Common myeloid progenitor, CD34-positive (primary cell): ENCODE results near the gene HNRNPH3.
A peak's percentile ranks its signal among the peaks of the same experiment; 100 is the strongest.

Experiments used
- CTCF ChIA-PET: fragments of 350-600 bp; sonication (Branson Sonifier 250); formaldehyde crosslinking; loops from one replicate; lab custom pipeline; 2021; ENCODE audit warnings: antibody characterized with exemption; lab: Charles Lee
- POLR2A ChIA-PET: fragments of 350-600 bp; sonication (Branson Sonifier 250); formaldehyde crosslinking; loops from one replicate; lab custom pipeline; 2021; ENCODE audit warnings: antibody characterized with exemption; lab: Charles Lee
- DNase-seq, 3 donors: peaks; one replicate each; pipeline versions ENCODE4 v3.0.0 to v3.0.0-alpha.2; 2013
- H3K27ac ChIP-seq, 2 experiments: 1 replicate in 1 of 2; 2 replicates in 1 of 2; pipeline ENCODE4 v1.7.0; 2013; ENCODE audit warnings: inconsistent platforms in 2 of 2, low read length in 2 of 2, mild to moderate bottlenecking in 2 of 2, low read depth in 1 of 2, moderate library complexity in 1 of 2; ENCODE audit not compliant: severe bottlenecking in 2 of 2, insufficient read depth in 1 of 2, poor library complexity in 1 of 2
- H3K27me3 ChIP-seq, 5 experiments: replicated peaks in 2 of 5; 1 replicate in 3 of 5; 2 replicates in 2 of 5; pipeline versions ENCODE4 v1.6.1 to v1.7.0; 2013; ENCODE audit warnings: low read length in 4 of 5, mild to moderate bottlenecking in 2 of 5, moderate library complexity in 2 of 5, inconsistent platforms in 1 of 5; ENCODE audit not compliant: insufficient read depth in 5 of 5, control insufficient read depth in 4 of 5
- H3K36me3 ChIP-seq, 4 experiments: 1 replicate in 2 of 4; 2 replicates in 2 of 4; pipeline versions ENCODE4 v1.6.1 to v1.7.0; 2013; ENCODE audit warnings: low read length in 3 of 4, control low read depth in 1 of 4, mild to moderate bottlenecking in 1 of 4; ENCODE audit not compliant: control insufficient read depth in 4 of 4, insufficient read depth in 4 of 4
- H3K4me1 ChIP-seq, 4 experiments: 1 replicate in 3 of 4; 2 replicates in 1 of 4; pipeline versions ENCODE4 v1.6.1 to v1.7.1; 2013; ENCODE audit warnings: low read length in 3 of 4, mild to moderate bottlenecking in 3 of 4, control low read depth in 1 of 4, inconsistent platforms in 1 of 4, moderate library complexity in 1 of 4; ENCODE audit not compliant: control insufficient read depth in 4 of 4, insufficient read depth in 4 of 4; ENCODE audit errors: control extremely low read depth in 1 of 4
- H3K4me3 ChIP-seq, 7 experiments: 1 replicate in 4 of 7; 2 replicates in 3 of 7; pipeline versions ENCODE4 v1.5.1 to v1.7.0; 2013; ENCODE audit warnings: mild to moderate bottlenecking in 7 of 7, low read length in 6 of 7, moderate library complexity in 6 of 7, inconsistent platforms in 2 of 7, low read depth in 2 of 7, control low read depth in 1 of 7; ENCODE audit not compliant: insufficient read depth in 4 of 7, control insufficient read depth in 1 of 7; ENCODE audit errors: extremely low read depth in 1 of 7
- H3K9me3 ChIP-seq, 5 experiments: 1 replicate in 4 of 5; 2 replicates in 1 of 5; pipeline versions ENCODE4 v1.6.1 to v1.7.1; 2013; ENCODE audit warnings: low read length in 4 of 5, mild to moderate bottlenecking in 2 of 5, inconsistent platforms in 1 of 5, low read depth in 1 of 5, moderate library complexity in 1 of 5; ENCODE audit not compliant: control insufficient read depth in 4 of 5, insufficient read depth in 2 of 5; ENCODE audit errors: control extremely low read depth in 1 of 5
- WGBS: methylation state at CpG from one replicate; pipeline ENCODE4 v1.1.5; 2013; ENCODE audit not compliant: insufficient coverage; 5-methylcytosine and 5-hydroxymethylcytosine counted together

The HNRNPH3 gene

DNA sequence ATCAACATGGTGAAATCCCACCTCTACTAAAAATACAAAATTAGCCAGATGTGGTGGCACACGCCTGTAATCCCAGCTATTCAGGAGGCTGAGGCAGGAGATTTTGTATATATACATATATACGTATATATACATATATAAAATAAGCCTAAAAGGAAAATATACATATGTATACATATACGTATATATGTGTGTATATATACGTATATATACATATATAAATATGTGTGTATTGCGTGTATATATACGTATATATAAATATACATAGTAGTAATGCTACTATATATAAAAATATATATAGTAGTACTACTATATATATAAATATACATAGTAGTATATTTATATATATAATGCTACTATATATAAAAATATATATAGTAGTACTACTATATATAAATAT is 27.3 kb downstream of the HNRNPH3 start:
- Histone ChIP-seq H3K9me3 (no peaks in the 10 kb centered on the region), H3K27me3 (no peaks in the 10 kb centered on the region), H3K4me1 (no peaks in the 10 kb centered on the region), H3K36me3 (peaks cover 4 to 44% (median 23%) of the 10 kb centered on the region in 4 experiments), H3K4me3 (no peak overlapping the region), H3K27ac (no peak overlapping the region)
- DNase-seq = no peak
- ChIA-PET POLR2A (interaction anchor here (0.5 kb wide), 1 partner anchor 444 kb away, joined by 3 read pairs; no protein-coding TSS in a partner anchor), CTCF (no interaction called here)
- WGBS = no CpG with 5 or more reads among the region's 6 CpGs

DNA sequence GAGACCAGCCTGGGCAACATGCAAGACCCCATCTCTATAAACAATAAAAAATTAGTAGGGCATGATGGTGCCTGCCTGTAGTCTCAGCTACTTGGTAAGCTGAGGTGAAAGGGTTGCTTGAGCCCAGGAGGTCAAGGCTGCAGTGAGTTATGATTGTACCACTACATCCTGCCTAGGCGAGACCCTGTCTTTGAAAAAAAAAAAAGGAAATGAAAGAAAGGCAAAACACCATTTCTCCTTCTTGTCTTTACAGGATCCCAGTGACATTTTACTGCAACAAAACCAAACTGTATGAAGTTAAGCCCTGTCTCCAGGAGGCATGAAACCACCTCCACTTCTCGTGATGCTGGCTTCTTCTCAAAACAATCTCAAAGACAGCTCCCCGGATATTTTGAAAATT is 30.7 kb downstream of the HNRNPH3 start:
- Histone ChIP-seq H3K4me1 (no peaks in the 10 kb centered on the region), H3K4me3 (no peak overlapping the region), H3K36me3 (peaks cover 9 to 46% (median 21%) of the 10 kb centered on the region in 4 experiments), H3K27ac (no peak overlapping the region), H3K9me3 (no peaks in the 10 kb centered on the region), H3K27me3 (no peaks in the 10 kb centered on the region)
- no peak for DNase-seq
- CTCF ChIA-PET = interaction anchor here (1.5 to 3.0 kb wide), 3 partner anchors 10 to 15 kb away, joined by 4 to 13 read pairs (median 10); no protein-coding TSS in a partner anchor
- POLR2A ChIA-PET = no interaction called here
- no CpG with 5 or more reads among the region's 3 CpGs for WGBS

DNA sequence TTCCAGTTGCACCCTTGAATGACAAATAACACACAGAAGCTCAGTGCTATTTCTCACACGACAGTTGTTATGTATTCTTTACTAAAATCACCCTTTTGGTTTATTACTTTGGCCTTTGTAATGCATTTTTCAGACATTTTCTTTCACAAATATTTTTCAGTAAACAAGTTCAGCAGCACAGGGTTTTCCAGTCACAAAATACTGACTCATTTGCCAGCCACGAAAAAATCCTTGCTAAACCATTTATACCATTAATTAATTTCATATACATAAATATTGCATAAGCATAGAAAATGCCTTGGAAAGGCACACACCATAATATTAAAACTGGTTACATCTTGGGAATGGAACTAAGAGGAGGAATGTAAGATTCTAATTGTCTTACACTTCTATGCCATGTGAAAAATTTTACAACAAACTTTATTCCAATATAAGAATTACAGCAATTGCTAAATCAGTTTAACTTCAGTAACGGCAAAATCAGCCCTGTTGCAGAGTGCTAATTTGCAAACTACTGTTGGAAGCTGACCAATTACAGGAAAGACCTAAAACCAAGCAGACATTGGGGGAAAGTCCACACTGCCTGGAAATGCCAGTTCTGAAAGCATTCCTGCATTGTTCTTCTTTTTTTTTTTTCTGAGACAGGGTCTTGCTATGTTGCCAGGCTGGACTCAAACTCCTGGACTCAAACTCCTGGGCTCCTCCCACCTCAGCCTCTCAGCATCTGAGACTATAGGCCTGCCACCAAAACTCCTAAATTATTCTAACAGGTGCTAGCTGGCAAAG is 32.4 kb downstream of the HNRNPH3 start:
- peaks cover 9 to 53% (median 21%) of the 10 kb centered on the region in 4 experiments for H3K36me3 ChIP-seq
- no peaks in the 10 kb centered on the region for H3K4me1 ChIP-seq
- ChIA-PET CTCF (interaction anchor here (1.5 to 3.0 kb wide), 2 partner anchors 8 to 16 kb away, joined by 4 to 13 read pairs; no protein-coding TSS in a partner anchor), POLR2A (no interaction called here)
- no peak for DNase-seq
- no peak overlapping the region for H3K27ac ChIP-seq
- no peaks in the 10 kb centered on the region for H3K27me3 ChIP-seq
- no peaks in the 10 kb centered on the region for H3K9me3 ChIP-seq
- H3K4me3 ChIP-seq = no peak overlapping the region
- WGBS = 97% methylated on average over 2 of the region's 3 CpGs

DNA sequence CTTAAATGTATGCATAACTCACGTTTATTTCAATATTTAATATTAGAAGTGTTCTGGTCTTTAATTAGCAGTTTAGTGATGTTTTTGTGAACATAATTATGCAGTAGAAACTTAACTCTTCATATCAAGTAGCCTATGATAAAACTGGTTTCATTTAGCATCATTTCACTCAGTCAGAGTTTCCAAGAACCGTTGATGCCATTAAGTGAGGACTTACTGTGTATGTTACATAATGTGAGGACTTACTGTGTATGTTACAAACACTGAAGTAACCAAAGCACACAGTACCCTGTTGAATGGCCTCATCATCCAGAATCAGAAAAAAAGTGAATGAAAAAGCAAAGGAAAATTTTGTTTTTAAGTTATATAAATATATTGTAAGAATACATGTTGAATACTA is 33.7 kb downstream of the HNRNPH3 start:
- H3K36me3 ChIP-seq = peaks cover 11 to 63% (median 25%) of the 10 kb centered on the region in 4 experiments

DNA sequence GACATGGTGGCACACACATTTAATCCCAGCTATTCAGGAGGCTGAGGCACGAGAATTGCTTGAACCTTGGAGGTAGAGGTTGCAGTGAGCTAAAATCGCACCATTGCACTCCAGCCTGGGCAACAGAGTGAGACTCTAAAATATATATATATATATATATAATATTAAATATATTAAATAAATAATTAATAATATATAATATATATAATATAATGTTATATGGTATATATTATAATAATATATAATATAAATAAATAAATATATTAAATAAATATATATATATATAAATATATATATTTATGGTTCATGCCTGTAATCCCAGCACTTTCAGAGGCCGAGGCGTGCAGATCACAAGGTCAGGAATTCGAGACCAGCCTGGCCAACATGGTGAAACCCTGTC is 34.7 kb downstream of the HNRNPH3 start:
- H3K27ac ChIP-seq = no peak overlapping the region
- H3K4me1 ChIP-seq = no peaks in the 10 kb centered on the region
- peaks cover 0 to 4% (median 0%) of the 10 kb centered on the region in 5 experiments for H3K9me3 ChIP-seq
- H3K4me3 ChIP-seq = no peak overlapping the region
- H3K36me3 ChIP-seq = peaks cover 11 to 65% (median 24%) of the 10 kb centered on the region in 4 experiments
- 100% methylated on average over 2 of the region's 5 CpGs for WGBS
- CTCF ChIA-PET = no interaction called here
- POLR2A ChIA-PET = no interaction called here
- no peak for DNase-seq
- no peaks in the 10 kb centered on the region for H3K27me3 ChIP-seq

More for the DNA sequence above, 33.7 kb downstream of the HNRNPH3 start:
- WGBS = no CpG with 5 or more reads among the region's 2 CpGs
- Histone ChIP-seq H3K4me1 (no peaks in the 10 kb centered on the region), H3K9me3 (no peaks in the 10 kb centered on the region), H3K27me3 (no peaks in the 10 kb centered on the region), H3K27ac (no peak overlapping the region), H3K4me3 (no peak overlapping the region)
- POLR2A ChIA-PET = no interaction called here
- no peak for DNase-seq
- CTCF ChIA-PET = no interaction called here

DNA sequence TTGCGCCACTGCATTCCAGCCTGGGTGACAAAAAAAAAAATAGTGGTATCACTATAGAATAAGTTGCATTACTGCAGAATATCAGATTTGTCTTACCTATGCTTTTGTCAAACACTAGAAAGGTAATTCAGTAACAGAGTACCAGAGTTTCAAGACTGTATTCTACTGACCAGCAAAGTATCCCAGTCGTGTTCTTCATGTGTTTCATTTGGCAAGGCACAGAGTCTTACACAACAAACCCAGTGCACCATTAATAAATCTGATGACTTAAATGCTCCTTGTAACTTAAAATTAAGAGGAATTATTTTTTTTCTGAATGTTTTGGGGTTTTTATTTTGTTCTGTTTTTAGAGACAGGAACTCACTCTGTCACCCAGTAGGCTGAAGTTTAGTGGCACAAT is 35.3 kb downstream of the HNRNPH3 start:
- no peak for DNase-seq
- WGBS = no CpG with 5 or more reads among the region's 2 CpGs
- Histone ChIP-seq H3K27me3 (no peaks in the 10 kb centered on the region), H3K4me1 (no peaks in the 10 kb centered on the region), H3K4me3 (no peak overlapping the region), H3K27ac (no peak overlapping the region), H3K9me3 (peaks cover 0 to 9% (median 4%) of the 10 kb centered on the region in 5 experiments), H3K36me3 (peaks cover 15 to 65% (median 25%) of the 10 kb centered on the region in 4 experiments)
- ChIA-PET POLR2A (no interaction called here), CTCF (no interaction called here)

DNA sequence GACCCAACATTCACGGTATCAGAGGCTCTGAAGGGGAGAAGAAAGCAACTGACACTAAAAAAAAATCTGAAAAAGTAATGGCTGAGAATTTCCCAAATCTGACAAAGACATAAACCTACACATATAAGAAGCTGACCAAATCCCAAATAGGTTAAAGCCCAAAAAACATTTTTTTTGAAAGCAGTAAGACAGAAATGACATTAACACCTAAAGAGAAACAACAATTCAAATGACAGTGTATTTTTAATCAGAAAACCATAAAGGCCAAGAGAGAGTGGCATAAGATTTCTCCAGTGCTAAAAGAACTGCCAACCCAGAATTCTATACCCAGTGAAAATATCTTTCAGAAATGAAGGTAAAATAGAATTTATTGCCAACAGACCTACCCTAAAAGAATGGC is 39.7 kb downstream of the HNRNPH3 start:
- H3K27ac ChIP-seq = no peak overlapping the region
- H3K9me3 ChIP-seq = peaks cover 6 to 32% (median 16%) of the 10 kb centered on the region in 5 experiments
- DNase-seq = peak in 1 of 3 donors; percentile 6
- H3K27me3 ChIP-seq = no peaks in the 10 kb centered on the region
- peaks cover 27 to 79% (median 35%) of the 10 kb centered on the region in 4 experiments for H3K36me3 ChIP-seq
- POLR2A ChIA-PET = no interaction called here
- H3K4me1 ChIP-seq = no peaks in the 10 kb centered on the region
- no CpG with 5 or more reads among the region's 1 CpG for WGBS
- CTCF ChIA-PET = interaction anchor here (1.3 kb wide), 1 partner anchor 8 kb away, joined by 4 read pairs; no protein-coding TSS in a partner anchor
- H3K4me3 ChIP-seq = no peak overlapping the region
